NCI-H2081 (cell line): Measurements from ENCODE around the gene GSAP.
"Not testable (repeated sequence)": the region's sequence is repeated elsewhere in the genome, so short reads cannot be mapped to it uniquely, and the experiment has no call there.

Experiments
- DNase-seq, 2 experiments: peaks; one replicate each; lab custom pipeline; 2025; lab: John Stamatoyannopoulos, UW

GSAP gene

GRCh38 chr7:77288676-77289320 is 127.4 kb downstream of the GSAP start:
- DNase-seq = no peak

- DNase-seq = no peak
Observed at GRCh38 chr7:77284616-77285015, 131.5 kb downstream of the GSAP start.

- DNase-seq = no peak
Observed at GRCh38 chr7:77284005-77284404, 132.1 kb downstream of the GSAP start.

- DNase-seq = no peak
Observed at GRCh38 chr7:77282897-77283296, 133.3 kb downstream of the GSAP start.

- DNase-seq = no peak
Observed at GRCh38 chr7:77281780-77282478, 134.2 kb downstream of the GSAP start.

- DNase-seq = no peak
Observed at GRCh38 chr7:77276120-77276519, 140.0 kb downstream of the GSAP start.

- not testable (repeated sequence) for DNase-seq
Observed at GRCh38 chr7:77275663-77276062, 140.5 kb downstream of the GSAP start.

- no peak for DNase-seq
Observed at GRCh38 chr7:77271766-77272165, 144.4 kb downstream of the GSAP start.

GRCh38 chr7:77270094-77270480 is 146.1 kb downstream of the GSAP start:
- no peak for DNase-seq

- DNase-seq = no peak
Observed at GRCh38 chr7:77269360-77270093, 146.6 kb downstream of the GSAP start.

GRCh38 chr7:77266291-77266794 is 149.8 kb downstream of the GSAP start:
- DNase-seq = no peak

- no peak for DNase-seq
Observed at GRCh38 chr7:77265666-77266065, 150.5 kb downstream of the GSAP start.

GRCh38 chr7:77262316-77262715 is 153.8 kb downstream of the GSAP start:
- DNase-seq = no peak
